ENCODE measurements around the gene FLOT2. TPM values are rescaled to one million over a fixed set of nuclear protein-coding genes. Genes with fewer than 3 reads are reported as not detected.
A peak's percentile ranks its signal among the peaks of the same experiment; 100 is the strongest.

Gene FLOT2
- total and polyA plus RNA-seq, 3 donors from 2014 or later = 20.9 to 33.2 (median 31.3) TPM

GRCh38 chr17:28902819-28903545 lies 5.4 kb upstream of the FLOT2 start, which contains the start of gene DHRS13:
Gene DHRS13, minus strand, starts transcription at chr17:28903079. Its CDS starts 135 bp downstream, at chr17:28902944.
- no peak for TF ChIP-seq POLR2A (IDR thresholded peaks at IDR 0.05)
- peak; percentile 80 to 91 (median 81) for TF ChIP-seq CTCF (IDR thresholded peaks at IDR 0.05)
- Histone ChIP-seq H3K9me3 (no peaks in the 10 kb centered on the region), H3K4me1 (peaks cover 24% of the 10 kb centered on the region), H3K27ac (peak within 1 kb of the TSS in 1 of 2 donors; percentile 79), H3K4me3 (peak within 1 kb of the TSS; percentile 60 to 64), H3K36me3 (ENCODE audit: low read depth, missing control alignments) (no peaks in the 10 kb centered on the region), H3K27me3 (no peaks in the 10 kb centered on the region)
- peak; percentile 87 for DNase-seq
- WGBS, 2 donors = 0 to 1% methylated on average over 1 to 52 of the region's 55 CpGs
- intact Hi-C loops (cut with DNase I; ENCODE audit: low total_unique reads) = no loop called here

- 3 to 6% methylated on average over 25 to 61 of the region's 62 CpGs for WGBS, 2 donors
- H3K27me3 ChIP-seq = no peaks in the 10 kb centered on the region
- H3K4me3 ChIP-seq = peak overlapping the region; percentile 60 to 64
- H3K27ac ChIP-seq = peak overlapping the region in 1 of 2 donors; percentile 79
- TF ChIP-seq CTCF (IDR thresholded peaks at IDR 0.05) = no peak
- no peak for TF ChIP-seq POLR2A (IDR thresholded peaks at IDR 0.05)
- intact Hi-C loops (cut with DNase I; ENCODE audit: low total_unique reads) = no loop called here
- H3K9me3 ChIP-seq = no peaks in the 10 kb centered on the region
- peak; percentile 61 for DNase-seq
- no peaks in the 10 kb centered on the region for H3K36me3 ChIP-seq (ENCODE audit: low read depth, missing control alignments)
- peaks cover 19% of the 10 kb centered on the region for H3K4me1 ChIP-seq
These were observed 4.6 kb upstream of the FLOT2 start for GRCh38 chr17:28901866-28902818.

GRCh38 chr17:28900986-28901726 lies 3.6 kb upstream of the FLOT2 start:
- Histone ChIP-seq H3K27me3 (no peaks in the 10 kb centered on the region), H3K36me3 (ENCODE audit: low read depth, missing control alignments) (no peaks in the 10 kb centered on the region), H3K27ac (no peak overlapping the region), H3K4me1 (peaks cover 23% of the 10 kb centered on the region), H3K4me3 (no peak overlapping the region), H3K9me3 (no peaks in the 10 kb centered on the region)
- intact Hi-C loops (cut with DNase I; ENCODE audit: low total_unique reads) = no loop called here
- TF ChIP-seq CTCF (IDR thresholded peaks at IDR 0.05) (no peak), POLR2A (IDR thresholded peaks at IDR 0.05) (no peak)
- 87 to 91% methylated on average over 14 to 24 of the region's 24 CpGs for WGBS, 2 donors
- DNase-seq = no peak

- Histone ChIP-seq H3K4me1 (peaks cover 30% of the 10 kb centered on the region), H3K27me3 (no peaks in the 10 kb centered on the region), H3K9me3 (no peaks in the 10 kb centered on the region), H3K4me3 (no peak overlapping the region), H3K36me3 (ENCODE audit: low read depth, missing control alignments) (no peaks in the 10 kb centered on the region), H3K27ac (no peak overlapping the region)
- no peak for TF ChIP-seq POLR2A (IDR thresholded peaks at IDR 0.05)
- TF ChIP-seq CTCF (IDR thresholded peaks at IDR 0.05) = no peak
- 95 to 98% methylated on average over 5 of the region's 5 CpGs for WGBS, 2 donors
- intact Hi-C loops (cut with DNase I; ENCODE audit: low total_unique reads) = no loop called here
- no peak for DNase-seq
These were observed 1.8 kb upstream of the FLOT2 start for GRCh38 chr17:28899212-28899815.
